Measurements from ENCODE around the gene ASMTL.

DNA sequence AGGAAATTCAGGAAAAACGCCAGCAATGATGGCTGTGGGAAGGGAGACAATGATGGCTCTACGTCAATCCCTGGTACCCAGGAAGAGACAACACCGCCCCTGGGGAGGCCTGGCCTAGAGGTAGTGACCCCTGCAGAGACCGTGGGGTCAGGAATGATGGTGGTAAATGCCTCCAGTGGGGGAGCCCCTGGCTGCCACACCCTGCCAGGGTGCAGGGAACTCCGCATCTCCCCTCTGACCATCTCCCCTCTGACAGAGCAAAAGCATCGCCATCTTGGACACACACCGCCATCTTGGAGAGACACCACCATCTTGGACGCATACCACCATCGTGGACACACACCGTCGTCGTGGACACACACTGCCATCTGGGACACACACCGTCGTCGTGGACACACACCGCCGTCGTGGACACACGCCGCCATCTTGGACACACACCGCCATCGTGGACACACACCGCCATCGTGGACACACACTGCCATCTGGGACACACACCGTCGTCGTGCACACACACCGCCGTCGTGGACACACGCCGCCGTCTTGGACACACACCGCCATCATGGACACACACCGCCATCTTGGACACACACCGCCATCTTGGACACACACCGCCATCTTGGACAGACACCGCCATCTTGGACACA is 9.9 kb downstream of the ASMTL start:
- TF ChIP-seq, protein P1, sequence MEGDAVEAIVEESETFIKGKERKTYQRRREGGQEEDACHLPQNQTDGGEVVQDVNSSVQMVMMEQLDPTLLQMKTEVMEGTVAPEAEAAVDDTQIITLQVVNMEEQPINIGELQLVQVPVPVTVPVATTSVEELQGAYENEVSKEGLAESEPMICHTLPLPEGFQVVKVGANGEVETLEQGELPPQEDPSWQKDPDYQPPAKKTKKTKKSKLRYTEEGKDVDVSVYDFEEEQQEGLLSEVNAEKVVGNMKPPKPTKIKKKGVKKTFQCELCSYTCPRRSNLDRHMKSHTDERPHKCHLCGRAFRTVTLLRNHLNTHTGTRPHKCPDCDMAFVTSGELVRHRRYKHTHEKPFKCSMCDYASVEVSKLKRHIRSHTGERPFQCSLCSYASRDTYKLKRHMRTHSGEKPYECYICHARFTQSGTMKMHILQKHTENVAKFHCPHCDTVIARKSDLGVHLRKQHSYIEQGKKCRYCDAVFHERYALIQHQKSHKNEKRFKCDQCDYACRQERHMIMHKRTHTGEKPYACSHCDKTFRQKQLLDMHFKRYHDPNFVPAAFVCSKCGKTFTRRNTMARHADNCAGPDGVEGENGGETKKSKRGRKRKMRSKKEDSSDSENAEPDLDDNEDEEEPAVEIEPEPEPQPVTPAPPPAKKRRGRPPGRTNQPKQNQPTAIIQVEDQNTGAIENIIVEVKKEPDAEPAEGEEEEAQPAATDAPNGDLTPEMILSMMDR (conservative IDR thresholded peaks at IDR 0.05) = no peak
- no peak for TF ChIP-seq EZH2 (IDR thresholded peaks at IDR 0.05; ENCODE audit: low read depth)

Measured in PC-9 (cell line).